ENCODE data around the gene ENO3. TPM values are rescaled to one million over a fixed set of nuclear protein-coding genes. Genes with fewer than 3 reads are reported as not detected.

The ENO3 gene
- polyA plus RNA-seq, 1 experiment, result 3.2 TPM

- Histone ChIP-seq H3K9me3 (ENCODE audit: control insufficient read depth, insufficient read depth, low read length) (peaks cover 3% of the 10 kb centered on the region; the same call in 1 of the 2 replicates), H3K27me3 (ENCODE audit: control insufficient read depth, insufficient read depth, low read length) (no peaks in the 10 kb centered on the region), H3K27ac (ENCODE audit: low read depth, low read length) (no peak overlapping the region), H3K4me3 (ENCODE audit: low read depth, low read length) (peak overlapping the region; percentile 99)
- no peak for DNase-seq (ENCODE audit: low read depth, low spot score)
- CTCF ChIA-PET, result interaction anchor here (0.6 kb wide), 2 partner anchors 42 to 115 kb away, joined by 3 to 5 read pairs; no protein-coding TSS in a partner anchor
- no peak for TF ChIP-seq CTCF (IDR thresholded peaks at IDR 0.05; ENCODE audit: low read depth, low read length)
- POLR2A ChIA-PET, result interaction anchor here (9.1 kb wide), 1 partner anchor 21 kb away, joined by 128 read pairs; the partner anchor contains the start of gene SPAG7
Observed at GRCh38 chr17:4946312-4946976, 4.5 kb upstream of the ENO3 start.

- Histone ChIP-seq H3K27me3 (ENCODE audit: control insufficient read depth, insufficient read depth, low read length) (no peaks in the 10 kb centered on the region), H3K4me3 (ENCODE audit: low read depth, low read length) (peak overlapping the region; percentile 99), H3K27ac (ENCODE audit: low read depth, low read length) (peak overlapping the region; percentile 93), H3K9me3 (ENCODE audit: control insufficient read depth, insufficient read depth, low read length) (peaks cover 3% of the 10 kb centered on the region; the same call in 1 of the 2 replicates)
- no peak for DNase-seq (ENCODE audit: low read depth, low spot score)
- TF ChIP-seq CTCF (IDR thresholded peaks at IDR 0.05; ENCODE audit: low read depth, low read length), result no peak
- ChIA-PET CTCF (interaction anchor here (0.6 kb wide), 1 partner anchor 115 kb away, joined by 5 read pairs; no protein-coding TSS in a partner anchor), POLR2A (interaction anchor here (0.8 to 9.1 kb wide), 3 partner anchors 20 to 232 kb away, joined by 6 to 128 read pairs (median 11); partner anchors contain the start of genes INCA1, KIF1C and SPAG7)
Observed at GRCh38 chr17:4947010-4947410, 3.9 kb upstream of the ENO3 start.

- no peak for DNase-seq (ENCODE audit: low read depth, low spot score)
- H3K9me3 ChIP-seq (ENCODE audit: control insufficient read depth, insufficient read depth, low read length), result peaks cover 3% of the 10 kb centered on the region; the same call in 1 of the 2 replicates
- no peak for TF ChIP-seq CTCF (IDR thresholded peaks at IDR 0.05; ENCODE audit: low read depth, low read length)
- no peaks in the 10 kb centered on the region for H3K27me3 ChIP-seq (ENCODE audit: control insufficient read depth, insufficient read depth, low read length)
- peak overlapping the region; percentile 99 for H3K4me3 ChIP-seq (ENCODE audit: low read depth, low read length)
- POLR2A ChIA-PET, result interaction anchor here (0.6 to 9.1 kb wide), 4 partner anchors 20 to 232 kb away, joined by 4 to 128 read pairs (median 8); partner anchors contain the start of genes INCA1, KIF1C and SPAG7
- peak overlapping the region; percentile 93 for H3K27ac ChIP-seq (ENCODE audit: low read depth, low read length)
- CTCF ChIA-PET, result no interaction called here
Observed at GRCh38 chr17:4947411-4948165, 3.3 kb upstream of the ENO3 start.

DNA sequence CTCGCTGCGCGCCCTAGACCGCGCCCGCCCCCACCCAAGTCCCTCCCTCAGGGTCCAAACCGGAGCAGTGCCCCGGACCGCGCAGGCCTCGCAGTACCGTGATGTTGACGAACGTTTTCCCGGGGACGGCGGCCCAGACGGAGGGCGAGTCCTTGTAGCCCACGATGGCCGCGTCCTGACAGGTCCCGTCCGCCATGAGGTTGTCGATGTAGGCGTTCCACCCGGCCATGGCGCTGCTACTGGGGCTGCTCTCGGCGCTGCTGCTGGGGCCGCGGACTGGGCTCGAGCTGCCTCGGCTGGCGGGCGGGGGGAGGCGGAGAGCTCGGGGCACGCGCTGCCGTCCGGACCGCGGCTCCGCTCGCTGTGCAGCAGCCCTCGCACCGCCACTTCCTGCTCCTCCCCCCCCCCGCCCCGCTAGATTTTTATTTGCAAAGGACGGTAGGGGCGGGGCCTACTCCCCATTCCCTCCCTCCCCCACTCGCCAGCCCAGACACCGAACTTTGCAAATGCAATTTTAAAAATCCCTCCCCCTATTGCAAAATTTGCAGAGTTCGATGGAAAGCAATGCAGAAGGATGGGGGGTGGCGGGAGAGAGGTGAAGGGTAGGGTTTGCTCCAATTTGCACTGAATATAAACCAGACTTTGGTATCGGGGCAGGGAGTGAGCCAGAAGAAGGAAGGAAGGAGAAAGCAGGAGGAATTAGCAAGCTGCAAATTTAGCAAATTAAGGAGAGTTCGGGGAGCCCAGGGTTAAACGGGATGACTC, 2.6 kb upstream of the ENO3 start, which contains the start of gene PFN1:
Gene PFN1, minus strand, starts transcription at position 365 of the 765 bp plus-strand sequence. Its CDS starts 136 bp downstream, at position 229.
- DNase-seq (ENCODE audit: low read depth, low spot score), result peak; percentile 83
- no peak for TF ChIP-seq CTCF (IDR thresholded peaks at IDR 0.05; ENCODE audit: low read depth, low read length)
- peaks cover 3% of the 10 kb centered on the region; the same call in 1 of the 2 replicates for H3K9me3 ChIP-seq (ENCODE audit: control insufficient read depth, insufficient read depth, low read length)
- ChIA-PET POLR2A (interaction anchor here (0.6 to 9.1 kb wide), 4 partner anchors 9 to 88 kb away, joined by 4 to 128 read pairs (median 14); partner anchors contain the start of genes INCA1, KIF1C, RNF167 and SLC25A11), CTCF (no interaction called here)
- peak within 1 kb of the TSS; percentile 99 for H3K4me3 ChIP-seq (ENCODE audit: low read depth, low read length)
- peak within 1 kb of the TSS; percentile 93 for H3K27ac ChIP-seq (ENCODE audit: low read depth, low read length)
- no peaks in the 10 kb centered on the region for H3K27me3 ChIP-seq (ENCODE audit: control insufficient read depth, insufficient read depth, low read length)
